H1 (cell line): ENCODE data around the gene OMP. TPM values are rescaled to one million over a fixed set of nuclear protein-coding genes. Genes with fewer than 3 reads are reported as not detected.

Experiments
- CTCF ChIA-PET: fragments of 300-600 bp; sonication (Branson Sonifier 250); formaldehyde crosslinking; loops from one replicate; lab custom pipeline; 2021; ENCODE audit not compliant: partially characterized antibody; lab: Charles Lee
- POLR2A ChIA-PET: fragments of 300-600 bp; sonication (Branson Sonifier 250); formaldehyde crosslinking; loops from one replicate; lab custom pipeline; 2021; ENCODE audit warnings: inconsistent platforms; ENCODE audit not compliant: partially characterized antibody; lab: Charles Lee
- DNase-seq, 2 experiments: peaks; one replicate each; pipeline versions ENCODE4 v3.0.0 to v3.0.0-alpha.2; 2010 to 2022; ENCODE audit warnings: low spot score in 2 of 2, low read depth in 1 of 2, mixed read lengths in 1 of 2
- FAIRE-seq: peaks from 2 replicates; lab custom pipeline; 2011; peaks lifted over from hg19 to GRCh38; lab: Jason Lieb, UNC
- H2AFZ ChIP-seq: 2 replicates; pipeline ENCODE4 v1.8.1; 2012; ENCODE audit warnings: low read length, inconsistent platforms
- H2AK5ac ChIP-seq: 2 replicates; pipeline ENCODE4 v1.6.1; 2013; ENCODE audit warnings: low read depth, low read length
- H2BK120ac ChIP-seq: replicated peaks from 2 replicates; pipeline ENCODE3; 2013; ENCODE audit warnings: low read depth, low read length, inconsistent platforms
- H2BK12ac ChIP-seq: 2 replicates; pipeline ENCODE4 v1.6.1; 2013; ENCODE audit warnings: low read depth, low read length
- H2BK15ac ChIP-seq: 2 replicates; pipeline ENCODE4 v1.6.1; 2013; ENCODE audit warnings: low read length
- H2BK20ac ChIP-seq: 2 replicates; pipeline ENCODE4 v1.6.1; 2013; ENCODE audit warnings: low read length
- H2BK5ac ChIP-seq: 2 replicates; pipeline ENCODE4 v1.6.1; 2013; ENCODE audit warnings: low read depth, low read length
- H3K14ac ChIP-seq: 2 replicates; pipeline ENCODE4 v1.6.1; 2013; ENCODE audit warnings: inconsistent platforms; ENCODE audit not compliant: insufficient read length
- H3K18ac ChIP-seq: 2 replicates; pipeline ENCODE4 v1.6.1; 2013; ENCODE audit warnings: low read length; ENCODE audit errors: extremely low read depth
- H3K23ac ChIP-seq: 2 replicates; pipeline ENCODE4 v1.6.1; 2013; ENCODE audit warnings: inconsistent platforms; ENCODE audit not compliant: insufficient read length
- H3K23me2 ChIP-seq: 2 replicates; pipeline ENCODE4 v1.6.1; 2013; ENCODE audit warnings: low read depth, low read length
- H3K27ac ChIP-seq: 2 replicates; pipeline ENCODE4 v1.6.1; 2011; ENCODE audit warnings: low read depth, low read length, inconsistent platforms
- H3K27me3 ChIP-seq, 4 experiments: replicated peaks in 1 of 4; 1 replicate in 1 of 4; 2 replicates in 3 of 4; pipeline versions ENCODE4 v1.6.1 to v1.8.1; 2011 to 2013; ENCODE audit warnings: low read length in 3 of 4, mild to moderate bottlenecking in 3 of 4, inconsistent platforms in 2 of 4, mixed read lengths in 2 of 4, moderate library complexity in 1 of 4; ENCODE audit not compliant: control insufficient read depth in 3 of 4, insufficient read depth in 3 of 4; ENCODE audit errors: extremely low read depth in 1 of 4
- H3K36me3 ChIP-seq, 4 experiments: 2 replicates each; pipeline versions ENCODE4 v1.6.1 to v1.8.1; 2011 to 2013; ENCODE audit warnings: mild to moderate bottlenecking in 4 of 4, low read length in 3 of 4, moderate library complexity in 2 of 4, control low read depth in 1 of 4, inconsistent platforms in 1 of 4; ENCODE audit not compliant: insufficient read depth in 4 of 4, control insufficient read depth in 2 of 4
- H3K4ac ChIP-seq: replicated peaks from 2 replicates; pipeline ENCODE3; 2013; ENCODE audit warnings: low read length, low read depth, mixed read lengths, inconsistent platforms; ENCODE audit not compliant: insufficient read length
- H3K4me1 ChIP-seq, 4 experiments: replicated peaks in 1 of 4; 1 replicate in 1 of 4; 2 replicates in 3 of 4; pipeline versions ENCODE4 v1.6.1 to v1.8.1; 2011 to 2013; ENCODE audit warnings: low read length in 3 of 4, inconsistent platforms in 2 of 4, mixed read lengths in 1 of 4; ENCODE audit not compliant: insufficient read depth in 4 of 4, control insufficient read depth in 3 of 4
- H3K4me2 ChIP-seq, 2 experiments: 2 replicates each; pipeline versions ENCODE4 v1.6.1 to v1.8.1; 2011 to 2013; ENCODE audit warnings: low read depth in 2 of 2, low read length in 2 of 2, control low read depth in 1 of 2, inconsistent platforms in 1 of 2, mild to moderate bottlenecking in 1 of 2; ENCODE audit not compliant: insufficient read depth in 1 of 2
- H3K4me3 ChIP-seq, 4 experiments: fragments of 200-600, 300-600 bp in 1 of 4; sonication (generic), shearing (Covaris generic), sonication (Bioruptor Twin) in 1 of 4; 2 replicates each; pipeline versions ENCODE4 v1.5.1 to v1.8.1; 2011 to 2016; ENCODE audit warnings: low read length in 4 of 4, low read depth in 3 of 4, control low read depth in 2 of 4, inconsistent platforms in 2 of 4, mild to moderate bottlenecking in 2 of 4, mixed read lengths in 1 of 4, moderate library complexity in 1 of 4; ENCODE audit not compliant: insufficient read depth in 2 of 4; ENCODE audit errors: extremely low read depth in 1 of 4
- H3K56ac ChIP-seq: replicated peaks from 2 replicates; pipeline ENCODE3; 2013; ENCODE audit warnings: low read depth, mild to moderate bottlenecking, mixed read lengths, low read length, inconsistent platforms; ENCODE audit not compliant: insufficient read length
- H3K79me1 ChIP-seq: 2 replicates; pipeline ENCODE4 v1.6.1; 2013; ENCODE audit warnings: low read depth, low read length, control low read depth
- H3K79me2 ChIP-seq, 2 experiments: 2 replicates each; pipeline versions ENCODE4 v1.6.1 to v1.8.1; 2012 to 2013; ENCODE audit warnings: low read length in 2 of 2, mild to moderate bottlenecking in 2 of 2, inconsistent platforms in 1 of 2; ENCODE audit not compliant: insufficient read depth in 2 of 2, control insufficient read depth in 1 of 2
- H3K9ac ChIP-seq, 4 experiments: replicated peaks in 1 of 4; 1 replicate in 1 of 4; 2 replicates in 3 of 4; pipeline versions ENCODE4 v1.6.1 to v1.8.1; 2011 to 2013; ENCODE audit warnings: low read depth in 3 of 4, low read length in 3 of 4, control low read depth in 2 of 4, mild to moderate bottlenecking in 2 of 4, moderate library complexity in 2 of 4, inconsistent platforms in 1 of 4; ENCODE audit errors: extremely low read depth in 1 of 4
- H3K9me3 ChIP-seq, 2 experiments: 2 replicates each; pipeline versions ENCODE4 v1.6.1 to v1.8.1; 2012 to 2013; ENCODE audit warnings: mild to moderate bottlenecking in 2 of 2, moderate library complexity in 2 of 2, control low read depth in 1 of 2, inconsistent platforms in 1 of 2, low read depth in 1 of 2, low read length in 1 of 2, mixed read lengths in 1 of 2; ENCODE audit not compliant: insufficient read depth in 2 of 2
- H4K20me1 ChIP-seq, 2 experiments: replicated peaks in 1 of 2; 2 replicates each; pipeline versions ENCODE3 to v1.8.1; 2011 to 2013; ENCODE audit warnings: inconsistent platforms in 2 of 2, low read length in 2 of 2, mild to moderate bottlenecking in 1 of 2; ENCODE audit not compliant: insufficient read depth in 2 of 2, control insufficient read depth in 1 of 2
- H4K5ac ChIP-seq: 2 replicates; pipeline ENCODE4 v1.6.1; 2013; ENCODE audit warnings: low read length, low read depth, mixed read lengths, inconsistent platforms; ENCODE audit not compliant: insufficient read length
- H4K8ac ChIP-seq: 2 replicates; pipeline ENCODE4 v1.8.0; 2013; ENCODE audit warnings: mild to moderate bottlenecking, moderate library complexity, low read length, inconsistent platforms; ENCODE audit not compliant: insufficient read depth; ENCODE audit errors: extremely low read depth
- H4K91ac ChIP-seq: replicated peaks from 2 replicates; pipeline ENCODE3; 2013; ENCODE audit warnings: low read length, mixed read lengths, inconsistent platforms; ENCODE audit not compliant: insufficient read length
- TEAD4 ChIP-seq: IDR thresholded peaks from 2 replicates; pipeline ENCODE4 v1.6.1; 2012; ENCODE audit warnings: low read depth, low read length, inconsistent platforms, mixed read lengths
- WGBS, 2 experiments: shearing (Covaris generic) in 1 of 2; methylation state at CpG; one replicate each; pipeline versions ENCODE4 v1.1.6 to v1.1.7; 2013 to 2015; ENCODE audit warnings: low lambda C conversion rate in 2 of 2, mixed read lengths in 2 of 2, inconsistent platforms in 1 of 2, low coverage in 1 of 2, missing lambda C conversion rate in 1 of 2; ENCODE audit not compliant: insufficient replicate concordance in 2 of 2, insufficient coverage in 1 of 2, insufficient read length in 1 of 2; ENCODE audit errors: extremely low coverage in 1 of 2, missing lambda C conversion rate in 1 of 2; 5-methylcytosine and 5-hydroxymethylcytosine counted together
- polyA plus RNA-seq, 7 experiments: library from polyadenylated mRNA; depleted of rRNA in 3 of 7; stranded (reverse) in 5 of 7; unstranded in 2 of 7; fragments of >200 nt in 5 of 7; fragments of 200-250 nt in 2 of 7; gene quantifications; 1 replicate in 5 of 7; 2 replicates in 1 of 7; 4 replicates in 1 of 7; pipeline versions ENCODE4 v1.2.1 to v1.2.3, GENCODE V29; 2011 to 2013; ENCODE audit warnings: missing spikeins in 2 of 7, mixed read lengths in 2 of 7
- total RNA-seq: library from RNA; stranded (reverse); fragmentation: NEBNext Ultra II Directional; extraction: Animal tissue kit (Norgen Biotek cat#: 25700); gene quantifications from 2 replicates; pipeline ENCODE4 v1.2.1, GENCODE V29; 2021

Gene OMP
- total and polyA plus RNA-seq, 2 of the 8 experiments (the other 6 are each of a cell fraction or from before 2014, with no cell fraction given) = not detected

DNA sequence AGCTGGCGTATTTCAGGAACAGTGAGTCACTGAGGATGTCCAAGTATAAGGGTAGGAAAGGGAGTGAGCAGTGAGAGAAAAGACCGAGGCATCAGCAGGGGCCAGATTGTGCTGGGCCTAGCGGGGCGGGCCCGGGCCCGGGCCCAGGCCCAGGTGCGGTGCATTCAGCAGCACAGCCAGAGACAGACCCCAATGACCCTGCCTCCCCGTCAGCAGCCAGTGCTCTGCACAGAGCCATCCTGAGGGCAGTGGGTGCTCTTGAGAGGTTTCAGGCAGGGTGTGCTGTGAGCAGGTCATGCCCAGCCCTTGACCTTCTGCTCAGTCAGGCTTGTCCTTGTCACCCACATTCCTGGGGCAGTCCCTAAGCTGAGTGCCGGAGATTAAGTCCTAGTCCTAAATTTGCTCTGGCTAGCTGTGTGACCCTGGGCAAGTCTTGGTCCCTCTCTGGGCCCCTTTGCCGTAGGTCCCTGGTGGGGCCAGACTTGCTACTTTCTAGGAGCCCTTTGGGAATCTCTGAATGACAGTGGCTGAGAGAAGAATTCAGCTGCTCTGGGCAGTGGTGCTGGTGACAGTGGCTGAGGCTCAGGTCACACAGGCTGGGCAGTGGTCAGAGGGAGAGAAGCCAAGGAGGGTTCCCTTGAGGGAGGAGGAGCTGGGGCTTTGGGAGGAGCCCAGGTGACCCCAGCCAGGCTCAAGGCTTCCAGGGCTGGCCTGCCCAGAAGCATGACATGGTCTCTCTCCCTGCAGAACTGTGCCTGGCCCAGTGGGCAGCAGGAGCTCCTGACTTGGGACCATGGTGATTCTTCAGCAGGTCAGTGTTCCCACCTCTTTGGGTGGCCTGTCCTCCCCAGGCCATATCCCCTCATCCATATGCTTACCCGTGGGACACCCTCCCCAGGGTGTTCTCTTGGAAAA is 27.5 kb downstream of the OMP start:
- Histone ChIP-seq H3K4ac (no peak overlapping the region), H2BK15ac (peak overlapping the region; percentile 61; the same call in 1 of the 2 replicates), H3K14ac (no peak overlapping the region), H2BK120ac (no peak overlapping the region), H3K4me1 (peaks cover 4 to 15% (median 9%) of the 10 kb centered on the region in 4 experiments), H4K8ac (no peak overlapping the region; the same call in 1 of the 2 replicates), H3K27ac (no peak overlapping the region), H3K36me3 (no peaks in the 10 kb centered on the region), H4K5ac (no peak overlapping the region), H3K79me2 (no peaks in the 10 kb centered on the region), H2AK5ac (no peak overlapping the region), H2BK12ac (no peak overlapping the region), H4K20me1 (no peaks in the 10 kb centered on the region), H2BK20ac (no peak overlapping the region), H3K18ac (no peak overlapping the region), H3K79me1 (no peaks in the 10 kb centered on the region), H2BK5ac (no peak overlapping the region; the same call in 1 of the 2 replicates), H3K23me2 (peaks cover 6% of the 10 kb centered on the region; the same call in 1 of the 2 replicates), H2AFZ (no peak overlapping the region), H3K27me3 (peaks cover 0 to 2% (median 0%) of the 10 kb centered on the region in 4 experiments; a peak in 2 of 7 replicates), H3K56ac (no peak overlapping the region), H3K9me3 (no peaks in the 10 kb centered on the region), H3K9ac (no peak overlapping the region), H3K4me2 (no peak overlapping the region), H3K4me3 (no peak overlapping the region), H3K23ac (no peak overlapping the region), H4K91ac (peak overlapping the region; percentile 53)
- WGBS, 2 experiments = 85% methylated on average over 11 of the region's 11 CpGs; no CpG with 5 or more reads in 1 of the 2 experiments
- ChIA-PET CTCF (interaction anchor here (0.6 to 13.9 kb wide), 14 partner anchors 10 to 500 kb away, joined by 3 to 248 read pairs (median 4); no protein-coding TSS in a partner anchor), POLR2A (interaction anchor here (0.6 to 1.2 kb wide), 3 partner anchors 20 to 497 kb away, joined by 3 to 4 read pairs (median 3); no protein-coding TSS in a partner anchor)
- DNase-seq (no peak), FAIRE-seq (no peak)
- TF ChIP-seq TEAD4 = no peak
